Heart right ventricle (tissue), 16 donors: ENCODE data around the gene ZNF280A. TPM values are rescaled to one million over a fixed set of nuclear protein-coding genes. Genes with fewer than 3 reads are reported as not detected.

Experiments
- ATAC-seq, 8 donors: fragments of 200-7000 bp; cut with Tn5 transposase; one replicate each; pipeline ENCODE4 v1.9.1; 2020; ENCODE audit warnings: mild to moderate bottlenecking in 8 of 8, moderate library complexity in 8 of 8, moderate number of reproducible peaks in 1 of 8
- DNase-seq, 2 donors: peaks; one replicate each; pipeline ENCODE4 v3.0.0-alpha.2; 2020
- H3K27ac ChIP-seq, 10 donors: fragments of 200-600 bp; sonication (generic) in 2 of 10; one replicate each; pipeline versions ENCODE4 v1.5.0 to v1.8.0; 2020 to 2022; ENCODE audit warnings: mild to moderate bottlenecking in 3 of 10
- H3K27me3 ChIP-seq, 7 donors: fragments of 200-600 bp; one replicate each; pipeline ENCODE4 v1.8.0; 2021 to 2022; ENCODE audit warnings: mild to moderate bottlenecking in 2 of 7
- H3K36me3 ChIP-seq, 9 donors: fragments of 200-600 bp; sonication (generic) in 1 of 9; one replicate each; pipeline versions ENCODE4 v1.5.0 to v1.8.0; 2020 to 2022; ENCODE audit warnings: mild to moderate bottlenecking in 2 of 9
- H3K4me1 ChIP-seq, 9 donors: fragments of 200-600 bp; sonication (generic) in 1 of 9; one replicate each; pipeline versions ENCODE4 v1.5.0 to v1.8.0; 2020 to 2022; ENCODE audit warnings: mild to moderate bottlenecking in 4 of 9
- H3K4me3 ChIP-seq, 10 donors: fragments of 200-600 bp; sonication (generic) in 2 of 10; one replicate each; pipeline versions ENCODE4 v1.5.0 to v1.8.0; 2020 to 2022; ENCODE audit warnings: mild to moderate bottlenecking in 7 of 10, moderate library complexity in 2 of 10
- H3K9me3 ChIP-seq, 11 donors: fragments of 200-600 bp in 10 of 11; sonication (generic) in 2 of 11; one replicate each; pipeline versions ENCODE4 v1.5.0 to v1.8.0; 2013 to 2022; ENCODE audit warnings: mild to moderate bottlenecking in 2 of 11, control low read depth in 1 of 11, moderate library complexity in 1 of 11
- WGBS, 2 donors: extraction: QIAGEN DNeasy Blood & Tissue Kit; methylation state at CpG; one replicate each; pipeline ENCODE4 v1.1.7; 2013; ENCODE audit warnings: inconsistent platforms in 1 of 2; 5-methylcytosine and 5-hydroxymethylcytosine counted together
- intact Hi-C, 10 donors: fragments of 100-400 bp; cut with DNase I; formaldehyde crosslinking; loops; one replicate each; pipeline versions ENCODE4 v1.11.1 to v1.14.2; 2022
- polyA plus RNA-seq, 2 donors: library from polyadenylated mRNA; stranded (reverse); fragments of 200-250 nt; gene quantifications; one replicate each; pipeline ENCODE4 v1.2.3, GENCODE V29; 2013
- total RNA-seq, 10 donors: library from RNA; stranded (reverse); fragmentation: NEBNext Ultra II Directional in 3 of 10; extraction: Animal tissue kit (Norgen Biotek cat#: 25700) in 3 of 10; gene quantifications; one replicate each; pipeline versions ENCODE4 v1.2.1 to v1.2.4, GENCODE V29; 2021 to 2023
- TF ChIP-seq, protein P1 (sequence below), 9 donors: fragments of 200-600 bp; sonication (generic) in 2 of 9; IDR thresholded peaks; one replicate each; pipeline versions ENCODE4 v1.5.0 to v1.8.0; 2021 to 2022; ENCODE audit warnings: antibody characterized with exemption in 9 of 9, mild to moderate bottlenecking in 5 of 9, moderate library complexity in 1 of 9
- donor health status: Arrhythmogenic right ventricular cardiomyopathy.
- donor health status: ischemic (EF 13 %, LVEDD 7.1; RV severe dilation, severe dysfunction).
- donor health status: healthy with polysubstance abuse.
- donor health status: DM: no; HTN: yes; CAD: no.
- donor health status: DM: no; HTN: no; CAD: no.
- donor health status: ischemic (EF 25% LVEDD 6.9; RV normal size, moderate dysfunction).
- donor health status: ischemic (EF 25% LVEDD 5.7; RV mildly dilated, moderate dysfunction).
- donor health status: healthy.
- donor health status: DM: yes; HTN: yes; CAD: no.
- donor health status: Ischemic cardiomyopathy.
- donor health status: ischemic (EF 35%, LVEDD 5.7; RV mildly dilated, moderate dysfunction).
- donor health status: nonischemic (EF 11% LVEDD 7.7; RV severe dilation, severe dysfunction).
- donor health status: DM: yes; HTN: yes; CAD: no.
- donor health status: PGD.
- donor health status: ischemic (EF 29% LVEDD 5.4; RV normal size, mild dysfunction).
- donor health status: nonischemic (EF 23%, LVEDD 6.1; RV moderate dilation, normal function).

ZNF280A gene
- total and polyA plus RNA-seq, 12 donors: not detected

DNA sequence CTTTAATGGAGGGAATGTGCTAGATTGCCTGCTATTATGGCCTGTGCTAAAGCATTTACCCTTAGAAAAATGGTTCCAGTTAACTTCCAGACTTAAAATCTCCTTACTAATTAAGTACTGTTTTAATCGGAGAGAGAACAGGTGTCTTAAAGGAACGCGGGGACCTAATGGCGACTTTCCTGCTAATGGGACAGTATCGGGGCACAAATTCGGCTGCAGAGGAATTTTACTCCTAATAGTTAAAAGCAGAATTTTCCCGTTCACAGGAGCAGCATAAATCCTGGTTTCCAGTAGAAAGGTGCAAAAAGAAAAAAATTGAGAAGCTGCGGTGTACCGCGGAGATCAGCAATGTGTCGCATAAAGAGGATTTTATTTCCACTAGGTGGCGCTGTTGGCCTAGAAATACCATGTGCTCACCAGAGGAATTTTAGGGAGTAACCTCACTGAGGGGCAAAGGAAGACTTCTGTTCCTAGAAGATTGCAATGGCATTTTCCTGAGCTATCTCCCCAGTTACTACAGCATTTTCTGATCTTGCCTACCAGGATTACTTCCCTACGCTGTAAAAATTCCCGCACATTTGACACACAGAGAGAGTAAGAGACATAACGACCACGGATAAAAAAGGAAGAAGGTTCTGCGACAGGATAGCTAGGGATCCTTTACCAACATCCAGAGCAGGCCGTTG is 56.1 kb downstream of the ZNF280A start:
- ATAC-seq (peak in 5 of 8 donors; percentile 55 to 68 (median 60)), DNase-seq (peak in 1 of 2 donors; percentile 51)
- Histone ChIP-seq H3K4me3 (no peak overlapping the region), H3K27ac (no peak overlapping the region), H3K4me1 (no peaks in the 10 kb centered on the region), H3K27me3 (peaks cover 0 to 67% (median 50%) of the 10 kb centered on the region in 7 donors), H3K9me3 (peaks cover 0 to 32% (median 20%) of the 10 kb centered on the region in 11 donors), H3K36me3 (no peaks in the 10 kb centered on the region)
- 27 to 28% methylated on average over 18 of the region's 18 CpGs for WGBS, 2 donors
- TF ChIP-seq, protein P1, sequence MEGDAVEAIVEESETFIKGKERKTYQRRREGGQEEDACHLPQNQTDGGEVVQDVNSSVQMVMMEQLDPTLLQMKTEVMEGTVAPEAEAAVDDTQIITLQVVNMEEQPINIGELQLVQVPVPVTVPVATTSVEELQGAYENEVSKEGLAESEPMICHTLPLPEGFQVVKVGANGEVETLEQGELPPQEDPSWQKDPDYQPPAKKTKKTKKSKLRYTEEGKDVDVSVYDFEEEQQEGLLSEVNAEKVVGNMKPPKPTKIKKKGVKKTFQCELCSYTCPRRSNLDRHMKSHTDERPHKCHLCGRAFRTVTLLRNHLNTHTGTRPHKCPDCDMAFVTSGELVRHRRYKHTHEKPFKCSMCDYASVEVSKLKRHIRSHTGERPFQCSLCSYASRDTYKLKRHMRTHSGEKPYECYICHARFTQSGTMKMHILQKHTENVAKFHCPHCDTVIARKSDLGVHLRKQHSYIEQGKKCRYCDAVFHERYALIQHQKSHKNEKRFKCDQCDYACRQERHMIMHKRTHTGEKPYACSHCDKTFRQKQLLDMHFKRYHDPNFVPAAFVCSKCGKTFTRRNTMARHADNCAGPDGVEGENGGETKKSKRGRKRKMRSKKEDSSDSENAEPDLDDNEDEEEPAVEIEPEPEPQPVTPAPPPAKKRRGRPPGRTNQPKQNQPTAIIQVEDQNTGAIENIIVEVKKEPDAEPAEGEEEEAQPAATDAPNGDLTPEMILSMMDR (IDR thresholded peaks at IDR 0.05): peak; percentile 61 to 85 (median 72)
- intact Hi-C loops: loop anchor here in 7 of 10 donors (2.0 to 10.0 kb wide), 7 partner anchors 121 to 661 kb away; no protein-coding TSS in a partner anchor

Other genes with a start within 250 kb of the ZNF280A start
- 1 to 10 TPM in 4 of 10 donors, under 1 TPM in 6; 0.36 to 2.7 (median 0.90) TPM for gene ZNF280B, start 11.5 kb downstream of the ZNF280A start, total RNA-seq
- gene ZNF280B, start 11.5 kb downstream of the ZNF280A start, polyA plus RNA-seq: under 1 TPM; 0.01 to 0.15 TPM
- gene PRAME, start 39.0 kb upstream of the ZNF280A start, total RNA-seq: under 1 TPM in 3 of 10 donors, not detected in 7; 0.35 to 0.49 (median 0.46) TPM
- gene PRAME, start 39.0 kb upstream of the ZNF280A start, polyA plus RNA-seq: under 1 TPM in 1 of 2 donors, not detected in 1; 0.22 TPM
- not detected for gene GGTLC2, start 124.3 kb upstream of the ZNF280A start, total RNA-seq
- not detected for gene GGTLC2, start 124.3 kb upstream of the ZNF280A start, polyA plus RNA-seq